ENCODE measurements around the gene SIRT4.

SIRT4 gene

DNA sequence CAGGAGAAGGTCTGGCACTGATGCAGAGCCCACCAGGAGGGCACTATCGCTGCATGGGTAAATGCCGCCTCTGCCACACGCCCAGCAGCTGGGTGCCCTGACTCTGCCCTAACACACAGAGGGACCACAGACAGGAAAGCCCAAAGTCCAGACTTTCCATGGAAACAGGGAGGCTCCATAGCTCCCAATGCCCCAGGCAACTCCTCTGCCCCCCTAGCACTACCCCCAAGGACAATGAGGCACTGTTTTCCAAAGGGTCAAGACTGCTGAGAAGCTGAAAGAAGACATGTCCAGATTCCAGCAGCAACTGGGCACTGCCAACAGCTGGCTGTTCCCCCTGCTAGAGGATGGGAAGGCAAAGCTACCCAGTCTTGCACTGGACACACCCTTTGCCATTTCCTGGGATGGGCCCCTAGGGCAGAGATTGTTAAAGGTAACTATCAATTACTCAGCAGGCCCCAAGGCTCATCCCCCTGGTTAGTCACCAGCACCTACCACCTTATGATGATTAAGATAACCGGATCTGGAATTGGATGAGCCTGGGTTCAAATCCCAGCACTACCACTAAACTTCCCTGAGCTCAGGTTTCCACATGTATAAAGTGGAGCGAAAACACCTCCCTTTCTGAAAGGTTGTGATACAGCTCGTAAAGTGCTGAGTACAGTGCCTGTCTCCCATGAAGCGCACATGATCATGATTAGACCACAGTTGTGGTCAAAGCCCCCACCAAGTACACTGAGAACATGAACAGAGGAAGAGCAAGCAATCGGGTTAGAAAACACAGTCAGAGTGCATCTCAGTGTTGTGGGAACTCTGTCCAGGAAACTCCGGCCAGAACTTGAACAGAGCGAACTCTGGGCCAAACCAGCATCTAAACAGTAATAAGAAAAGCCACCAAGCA, 39.9 kb upstream of the SIRT4 start:
- no peak for DNase-seq (ENCODE audit: insufficient read length, low spot score)
- FAIRE-seq = no peak
- TF ChIP-seq, protein P1, sequence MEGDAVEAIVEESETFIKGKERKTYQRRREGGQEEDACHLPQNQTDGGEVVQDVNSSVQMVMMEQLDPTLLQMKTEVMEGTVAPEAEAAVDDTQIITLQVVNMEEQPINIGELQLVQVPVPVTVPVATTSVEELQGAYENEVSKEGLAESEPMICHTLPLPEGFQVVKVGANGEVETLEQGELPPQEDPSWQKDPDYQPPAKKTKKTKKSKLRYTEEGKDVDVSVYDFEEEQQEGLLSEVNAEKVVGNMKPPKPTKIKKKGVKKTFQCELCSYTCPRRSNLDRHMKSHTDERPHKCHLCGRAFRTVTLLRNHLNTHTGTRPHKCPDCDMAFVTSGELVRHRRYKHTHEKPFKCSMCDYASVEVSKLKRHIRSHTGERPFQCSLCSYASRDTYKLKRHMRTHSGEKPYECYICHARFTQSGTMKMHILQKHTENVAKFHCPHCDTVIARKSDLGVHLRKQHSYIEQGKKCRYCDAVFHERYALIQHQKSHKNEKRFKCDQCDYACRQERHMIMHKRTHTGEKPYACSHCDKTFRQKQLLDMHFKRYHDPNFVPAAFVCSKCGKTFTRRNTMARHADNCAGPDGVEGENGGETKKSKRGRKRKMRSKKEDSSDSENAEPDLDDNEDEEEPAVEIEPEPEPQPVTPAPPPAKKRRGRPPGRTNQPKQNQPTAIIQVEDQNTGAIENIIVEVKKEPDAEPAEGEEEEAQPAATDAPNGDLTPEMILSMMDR (IDR thresholded peaks at IDR 0.05; ENCODE audit: insufficient read depth, missing control alignments) = no peak

- TF ChIP-seq, protein P1 (IDR thresholded peaks at IDR 0.05; ENCODE audit: insufficient read depth, missing control alignments) = no peak
- DNase-seq (ENCODE audit: insufficient read length, low spot score) (no peak), FAIRE-seq (no peak)
Measured at GRCh38 chr12:120262852-120263747, 39.0 kb upstream of the SIRT4 start.

DNA sequence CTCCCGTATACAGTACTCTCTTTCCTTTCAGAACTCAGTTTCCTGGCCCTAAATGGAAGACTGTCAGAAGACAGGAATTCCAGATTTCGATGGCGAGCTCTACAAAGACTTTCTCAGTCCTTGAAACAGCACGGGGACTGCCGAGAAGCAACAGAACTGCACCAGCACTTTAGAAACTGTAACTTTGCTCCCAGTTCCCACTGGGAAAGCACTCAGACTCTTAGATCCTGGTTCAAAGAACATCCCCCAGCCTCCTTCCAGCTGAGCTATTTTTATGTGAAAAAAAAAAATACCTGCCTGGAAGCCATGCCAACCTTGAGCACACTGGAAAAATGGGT, 38.4 kb upstream of the SIRT4 start:
- DNase-seq (ENCODE audit: insufficient read length, low spot score) (no peak), FAIRE-seq (no peak)
- TF ChIP-seq, protein P1 (IDR thresholded peaks at IDR 0.05; ENCODE audit: insufficient read depth, missing control alignments) = no peak

DNA sequence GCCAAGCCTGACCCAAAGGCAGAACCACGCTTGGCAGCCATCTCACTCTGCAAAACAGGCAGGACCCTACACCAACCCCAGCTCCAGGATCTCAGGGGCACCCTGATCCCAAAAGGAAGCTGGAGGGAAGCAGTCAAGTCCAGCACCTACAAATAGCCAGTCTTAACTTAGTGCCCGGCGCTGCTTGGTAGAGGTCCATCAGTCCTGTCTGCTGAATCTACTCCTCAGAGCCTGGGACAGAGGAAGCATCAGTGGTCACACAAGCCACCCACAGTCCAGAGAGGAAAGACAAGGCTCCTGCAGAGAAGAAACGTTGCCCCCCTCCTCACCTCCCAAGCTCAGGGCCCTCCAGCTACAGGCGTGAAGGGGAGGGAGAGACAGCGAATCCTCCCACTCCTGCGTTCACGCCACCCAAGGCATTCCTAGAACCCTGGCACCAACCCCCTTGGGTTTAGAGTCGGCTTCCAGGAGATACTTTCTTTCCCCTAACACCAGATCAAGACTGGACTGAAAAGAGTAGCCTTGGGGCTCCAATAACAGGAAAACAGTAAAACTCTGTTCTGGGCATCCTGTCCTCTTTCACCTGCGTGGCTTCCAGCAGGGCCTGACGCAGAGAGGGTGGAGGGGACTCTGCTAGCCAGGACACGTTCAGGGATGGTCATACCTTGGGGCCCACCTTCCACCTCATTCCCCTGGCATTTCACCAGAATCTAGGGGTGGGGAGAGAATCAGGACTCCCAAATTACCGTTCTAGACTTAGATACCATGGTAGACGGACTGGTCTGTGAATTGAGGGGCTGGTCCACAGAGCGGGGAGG, 37.8 kb upstream of the SIRT4 start:
- no peak for DNase-seq (ENCODE audit: insufficient read length, low spot score)

DNA sequence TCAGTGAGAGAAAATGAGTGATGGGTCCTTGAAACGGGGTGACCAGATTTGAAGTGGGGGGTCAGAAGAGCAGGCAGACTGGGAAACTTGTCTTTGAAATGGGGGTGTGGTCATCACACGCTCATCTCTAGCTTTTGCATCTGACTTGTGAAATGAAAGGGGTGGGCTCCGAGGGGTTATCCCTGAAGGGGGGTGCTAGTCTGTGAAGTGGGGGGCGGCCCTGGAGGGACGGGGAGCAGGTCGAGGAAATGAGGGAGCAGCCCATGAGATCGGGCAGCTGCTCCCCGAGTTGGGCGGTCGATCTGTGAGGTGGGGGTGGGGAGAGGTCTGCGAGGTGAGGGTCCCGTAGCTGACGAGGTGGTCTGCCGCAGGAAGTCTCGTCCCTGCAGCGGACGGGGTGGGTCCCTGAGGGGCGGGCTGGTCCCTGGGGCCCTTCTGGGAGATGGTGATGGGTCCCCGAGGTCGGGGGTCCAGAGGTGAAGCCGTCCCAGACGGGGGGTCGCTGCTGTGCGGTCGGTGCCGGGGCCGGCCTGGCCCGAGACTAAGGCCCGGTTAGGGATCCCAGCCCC, 37.1 kb upstream of the SIRT4 start:
- no peak for DNase-seq (ENCODE audit: insufficient read length, low spot score)
- TF ChIP-seq, protein P1 (IDR thresholded peaks at IDR 0.05; ENCODE audit: insufficient read depth, missing control alignments) = no peak
- FAIRE-seq = no peak

More for the DNA sequence above, 37.8 kb upstream of the SIRT4 start:
- no peak for FAIRE-seq
- TF ChIP-seq, protein P1 (IDR thresholded peaks at IDR 0.05; ENCODE audit: insufficient read depth, missing control alignments) = no peak

DNA sequence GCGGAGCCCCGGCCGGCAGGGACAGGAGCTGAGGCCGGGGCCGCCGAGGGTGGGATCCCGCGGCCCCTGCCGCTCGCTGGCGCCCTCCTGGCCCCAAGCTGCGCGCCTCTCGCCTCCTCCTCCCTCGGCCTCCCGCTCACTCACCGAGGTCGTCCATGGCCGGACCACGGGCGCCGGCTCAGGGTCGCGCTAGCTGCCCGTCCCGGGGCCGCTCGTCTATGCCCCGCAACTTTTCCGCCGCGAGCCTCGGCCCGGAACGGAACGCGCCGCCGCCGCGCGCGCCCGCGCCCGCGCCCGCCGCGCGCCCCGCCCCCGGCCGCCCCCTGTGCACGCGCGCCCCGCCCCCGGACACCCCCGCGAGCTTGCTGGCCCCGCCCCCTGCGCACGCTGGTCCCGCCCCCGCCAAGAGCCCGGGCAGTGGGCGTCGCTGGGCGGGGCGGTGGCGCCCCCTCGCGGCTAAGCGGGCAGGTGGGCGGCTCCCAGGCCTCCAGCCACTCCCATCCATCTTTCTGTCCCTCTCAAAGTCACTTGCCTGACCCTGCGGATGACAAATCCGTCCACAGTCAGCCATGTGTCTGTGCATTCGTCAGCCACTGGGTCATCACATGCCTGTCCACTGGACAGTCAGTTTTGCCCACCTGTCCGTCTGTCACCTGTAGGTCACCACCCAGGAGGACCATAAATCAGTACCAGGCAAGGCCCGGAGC, 36.5 kb upstream of the SIRT4 start, which contains the start of gene PXN:
Gene PXN (minus strand): TSS at position 258 of the 707 bp plus-strand sequence. CDS start 101 bp downstream, at position 157.
- peak; percentile 58 for DNase-seq (ENCODE audit: insufficient read length, low spot score)
- TF ChIP-seq, protein P1 (IDR thresholded peaks at IDR 0.05; ENCODE audit: insufficient read depth, missing control alignments) = peak; percentile 63
- no peak for FAIRE-seq

Data from D721Med (cell line).